NOMO-1 treated with dmso at 0.1 percent for 144 hours (cell line): ENCODE data around the gene CPA2.
"Not testable (repeated sequence)": the region's sequence is repeated elsewhere in the genome, so short reads cannot be mapped to it uniquely, and the experiment has no call there.

Experiments used
- DNase-seq: peaks from one replicate; lab custom pipeline; 2025; ENCODE audit not compliant: unreplicated experiment; lab: John Stamatoyannopoulos, UW

CPA2 gene

DNA sequence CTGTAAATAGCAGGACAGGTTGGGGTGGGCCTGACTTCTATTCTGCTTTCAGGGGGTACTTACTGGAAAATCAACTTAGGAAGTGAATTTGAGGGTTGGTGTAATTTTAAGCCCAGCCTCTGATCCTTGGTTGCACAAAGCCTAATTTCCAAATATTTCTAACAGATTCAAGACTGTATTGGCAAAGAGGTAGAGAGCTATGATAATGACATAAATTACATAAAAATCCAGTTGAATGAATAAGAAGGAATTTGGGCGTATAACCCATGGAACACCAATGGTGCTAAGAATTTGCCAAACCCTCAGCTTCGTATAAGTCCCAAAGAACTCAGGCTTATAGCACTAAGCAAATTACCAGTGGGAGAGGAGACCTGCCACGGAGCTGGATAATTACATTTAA is 38.2 kb downstream of the CPA2 start:
- no peak for DNase-seq

DNA sequence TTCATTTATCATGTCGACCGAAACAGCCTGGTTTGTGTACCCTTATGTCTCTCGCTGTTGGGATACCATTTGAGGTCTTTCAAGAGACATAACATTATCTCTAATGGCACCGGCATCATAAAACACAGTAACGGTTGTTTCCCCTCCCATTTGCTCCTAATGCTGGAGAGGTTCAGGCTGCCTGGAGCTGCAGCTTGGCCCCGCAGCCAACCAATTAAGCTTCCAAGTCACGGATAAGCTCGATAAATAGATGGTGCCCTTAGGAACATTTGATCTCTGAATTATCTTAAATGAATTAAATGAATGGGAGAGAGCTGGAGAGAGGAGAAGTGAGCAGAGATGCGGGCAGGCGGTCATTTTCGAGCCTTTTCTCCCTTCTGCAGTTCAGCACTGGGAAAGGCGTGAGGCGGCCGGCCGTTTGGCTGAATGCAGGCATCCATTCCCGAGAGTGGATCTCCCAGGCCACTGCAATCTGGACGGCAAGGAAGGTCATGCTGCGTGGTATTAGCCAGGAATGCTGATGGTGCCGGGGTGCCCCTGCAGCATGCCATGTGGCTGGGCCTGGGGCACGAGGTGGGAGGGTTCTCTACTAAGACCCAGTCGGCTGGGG is 38.9 kb downstream of the CPA2 start:
- no peak for DNase-seq

DNA sequence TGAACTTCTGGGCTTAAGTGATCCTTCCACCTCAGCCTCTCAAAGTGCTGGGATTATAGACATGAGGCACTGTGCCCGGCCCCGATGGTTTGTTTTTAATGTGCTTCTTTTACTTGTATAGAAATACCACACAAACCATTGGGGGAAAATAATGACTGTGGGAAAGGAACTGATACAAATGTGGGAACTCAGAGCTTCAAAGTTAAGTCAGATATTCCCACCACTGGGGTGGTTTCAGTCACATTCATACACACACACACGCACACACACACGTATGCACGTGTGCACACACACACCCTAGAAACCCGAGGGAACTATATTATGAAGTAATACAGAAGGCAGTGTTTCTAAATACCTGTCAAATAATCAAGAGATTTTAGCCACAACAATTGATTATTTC is 43.3 kb downstream of the CPA2 start:
- no peak for DNase-seq

DNA sequence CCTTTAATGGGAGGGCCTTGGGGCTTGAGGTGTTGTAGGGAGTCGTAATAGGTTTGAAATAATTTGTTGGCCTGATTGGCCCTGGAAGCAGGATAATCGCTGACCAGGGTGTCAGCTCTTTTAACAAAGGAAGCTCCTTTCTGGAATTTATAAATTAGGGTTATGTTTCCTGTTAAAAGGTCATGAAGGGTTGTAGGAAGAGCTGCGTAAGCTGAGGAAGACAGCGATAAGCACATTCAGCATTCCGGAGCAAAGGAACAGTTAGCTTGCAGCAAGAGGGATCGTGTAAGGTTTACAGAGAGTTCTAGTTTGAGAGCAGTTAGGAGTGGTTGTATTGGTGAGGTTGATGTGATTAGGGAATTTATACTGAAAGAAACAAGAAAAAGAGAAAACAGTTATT is 47.6 kb downstream of the CPA2 start:
- no peak for DNase-seq

DNA sequence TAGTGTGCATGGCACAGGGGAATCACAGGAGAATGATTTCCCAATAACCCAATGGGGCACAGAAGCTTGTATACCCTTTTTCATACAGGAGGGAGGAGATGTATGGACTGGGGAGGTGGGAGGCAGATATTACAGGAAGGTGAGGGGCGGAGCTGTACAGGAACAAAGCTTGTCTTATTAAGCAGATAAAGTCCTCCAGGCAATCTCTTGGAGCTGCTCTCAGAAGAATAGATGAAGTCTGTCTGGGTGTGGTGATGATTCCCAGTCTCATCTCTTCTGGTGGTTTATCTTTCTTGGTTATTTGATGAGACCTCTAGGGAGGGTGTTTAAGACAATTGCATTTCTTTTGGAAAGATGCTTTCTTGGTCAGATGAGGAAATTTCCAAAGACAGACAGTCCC is 52.9 kb downstream of the CPA2 start:
- DNase-seq = no peak

DNA sequence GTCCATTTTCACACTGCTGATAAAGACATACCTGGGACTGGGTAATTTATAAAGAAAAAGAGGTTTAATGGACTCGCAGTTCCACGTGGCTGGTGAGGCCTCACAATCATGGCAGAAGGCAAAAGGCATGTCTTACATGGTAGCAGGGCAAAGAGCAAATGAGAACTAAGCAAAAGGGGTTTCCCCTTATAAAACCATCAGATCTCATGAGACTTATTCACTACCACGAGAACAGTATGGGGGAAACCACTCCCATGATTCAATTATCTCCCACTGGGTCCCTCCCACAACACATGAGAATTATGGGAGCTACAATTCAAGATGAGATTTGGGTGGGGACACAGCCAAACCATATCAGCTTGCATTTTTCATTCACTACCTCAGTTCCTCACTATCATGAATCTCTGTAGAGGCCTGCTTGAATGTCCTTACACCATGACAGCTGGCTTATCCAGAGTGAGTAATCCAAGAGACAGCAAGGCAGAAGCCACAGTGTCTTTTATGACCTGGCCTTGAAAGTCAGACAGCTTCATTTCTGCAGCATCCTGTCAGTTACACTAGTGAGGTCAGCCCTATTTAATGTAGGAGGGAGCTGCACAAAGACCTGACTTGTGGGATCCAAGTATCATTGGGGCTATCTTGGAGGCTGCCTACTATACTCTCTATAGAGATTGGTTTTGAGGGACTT is 55.0 kb downstream of the CPA2 start:
- DNase-seq = not testable (repeated sequence)

DNA sequence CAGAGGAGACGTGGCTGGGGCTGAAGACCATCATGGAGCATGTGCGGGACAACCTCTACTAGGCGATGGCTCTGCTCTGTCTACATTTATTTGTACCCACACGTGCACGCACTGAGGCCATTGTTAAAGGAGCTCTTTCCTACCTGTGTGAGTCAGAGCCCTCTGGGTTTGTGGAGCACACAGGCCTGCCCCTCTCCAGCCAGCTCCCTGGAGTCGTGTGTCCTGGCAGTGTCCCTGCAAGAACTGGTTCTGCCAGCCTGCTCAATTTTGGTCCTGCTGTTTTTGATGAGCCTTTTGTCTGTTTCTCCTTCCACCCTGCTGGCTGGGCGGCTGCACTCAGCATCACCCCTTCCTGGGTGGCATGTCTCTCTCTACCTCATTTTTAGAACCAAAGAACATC is 56.0 kb downstream of the CPA2 start:
- no peak for DNase-seq

DNA sequence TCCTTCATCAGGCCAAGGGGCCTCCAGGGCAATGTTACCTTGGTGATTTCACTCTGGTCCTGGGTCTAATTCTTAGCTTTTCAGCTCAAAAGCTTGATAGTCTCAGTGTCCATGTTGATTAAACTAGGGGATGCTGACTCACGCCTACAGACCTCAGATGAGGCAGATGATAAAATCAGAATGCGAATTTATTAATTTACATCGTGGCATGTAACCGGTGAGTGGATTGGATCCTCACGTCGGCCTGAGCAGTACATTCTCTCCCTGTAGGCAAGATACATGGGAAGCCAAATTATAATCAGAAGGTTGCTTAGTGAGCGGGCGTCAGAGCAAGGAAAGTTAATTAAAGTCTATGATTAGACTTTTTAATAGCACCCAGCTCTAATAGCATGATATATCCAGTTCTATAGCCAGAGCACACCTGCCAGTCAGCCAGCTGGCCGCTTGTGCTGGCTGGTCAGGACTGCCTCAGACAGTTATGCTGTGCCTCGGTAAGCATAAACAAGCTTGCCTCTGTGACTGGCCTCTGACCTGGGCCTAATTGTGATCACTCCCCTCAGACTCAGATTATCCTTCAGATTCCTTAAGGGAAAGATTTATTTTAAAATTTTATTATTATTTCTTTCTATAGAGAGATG is 57.8 kb downstream of the CPA2 start:
- DNase-seq = no peak

DNA sequence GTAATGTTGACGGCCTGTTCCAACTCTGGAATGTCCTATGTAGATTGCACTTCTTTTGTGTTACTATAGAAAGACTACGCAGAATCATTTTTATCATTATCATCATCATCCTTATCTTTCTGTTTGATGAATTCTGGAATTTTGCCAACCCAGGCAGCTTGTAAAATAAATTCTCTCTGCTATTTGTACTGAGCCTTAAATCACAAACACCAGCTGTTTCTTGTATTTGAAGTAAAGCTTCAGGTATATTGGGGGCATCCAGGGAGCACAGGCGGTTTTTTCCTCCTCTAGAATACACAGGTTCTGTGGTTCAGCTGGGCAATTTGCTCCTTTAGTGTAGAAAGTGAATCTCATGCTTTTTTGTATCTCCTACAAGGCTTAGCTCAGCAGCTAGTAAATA is 63.0 kb downstream of the CPA2 start:
- no peak for DNase-seq

DNA sequence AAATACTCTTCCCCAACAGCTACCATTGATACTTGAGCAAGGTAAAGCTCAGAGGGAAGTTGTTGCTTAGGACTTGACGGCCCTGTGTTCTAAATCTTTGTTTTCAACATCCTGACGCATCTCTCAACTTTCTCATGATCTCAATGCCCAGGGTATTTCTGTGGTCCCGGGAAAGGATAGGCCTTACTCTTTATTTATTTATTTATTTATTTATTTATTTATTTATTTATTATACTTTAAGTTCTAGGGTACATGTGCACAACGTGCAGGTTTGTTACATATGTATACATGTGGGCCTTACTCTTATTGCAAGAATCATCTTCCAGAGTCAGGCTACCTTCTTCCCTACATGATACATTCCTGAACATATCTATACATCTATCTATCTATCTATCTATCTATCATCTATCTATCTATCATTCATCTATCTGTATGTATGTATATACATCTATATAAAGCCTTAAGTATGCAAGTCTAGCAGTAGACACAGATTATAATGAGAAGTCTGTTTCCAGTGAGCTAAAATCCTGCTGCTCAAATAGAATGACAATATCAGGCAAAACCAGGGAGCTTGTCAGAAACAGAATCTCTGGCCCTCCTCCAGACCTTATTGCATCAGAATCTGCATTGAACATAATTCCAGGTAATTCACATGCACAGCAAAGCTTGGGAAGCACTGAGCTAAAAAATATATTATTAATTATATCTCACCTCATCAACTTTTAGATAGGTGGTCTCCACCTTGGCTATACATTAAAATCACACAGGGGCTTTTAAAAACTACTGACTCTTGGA is 65.8 kb downstream of the CPA2 start:
- no peak for DNase-seq

DNA sequence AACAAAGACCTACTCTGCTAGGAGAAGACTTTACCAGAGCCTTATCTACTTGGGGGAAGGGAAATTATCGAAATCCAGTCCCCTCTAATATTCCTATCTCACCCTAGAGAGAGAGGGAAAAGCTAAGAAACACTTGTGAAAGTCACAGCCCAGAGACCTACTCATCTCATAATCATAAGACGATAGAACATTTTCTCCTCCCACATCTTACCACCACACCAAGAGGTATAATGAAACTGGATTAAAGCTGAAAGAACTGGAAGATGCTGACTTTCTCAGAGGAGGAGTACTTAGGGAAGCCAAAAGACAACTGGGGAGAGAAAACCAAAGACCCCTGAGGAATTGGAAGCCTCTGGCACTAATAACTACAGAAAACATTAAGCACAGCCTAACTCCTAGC is 67.2 kb downstream of the CPA2 start:
- DNase-seq = no peak

DNA sequence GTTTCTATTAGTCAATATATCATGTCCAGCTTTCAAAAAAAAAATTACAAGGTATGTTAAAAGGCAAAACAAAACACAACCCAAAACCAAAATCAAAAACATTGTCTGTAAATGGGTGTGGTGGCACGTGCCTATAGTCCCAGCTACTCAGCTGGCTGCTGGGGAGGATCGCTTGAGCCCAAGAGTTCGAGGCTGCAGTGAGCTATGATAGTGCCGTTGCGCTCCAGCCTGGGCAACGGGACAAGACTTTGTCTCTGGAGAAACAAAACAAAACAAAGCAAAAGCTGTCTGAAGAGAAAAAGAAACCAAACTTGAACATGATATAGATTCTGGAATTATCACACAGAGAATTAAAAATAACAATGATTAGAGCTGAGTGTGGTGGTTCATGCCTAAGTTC is 67.6 kb downstream of the CPA2 start:
- DNase-seq = no peak

DNA sequence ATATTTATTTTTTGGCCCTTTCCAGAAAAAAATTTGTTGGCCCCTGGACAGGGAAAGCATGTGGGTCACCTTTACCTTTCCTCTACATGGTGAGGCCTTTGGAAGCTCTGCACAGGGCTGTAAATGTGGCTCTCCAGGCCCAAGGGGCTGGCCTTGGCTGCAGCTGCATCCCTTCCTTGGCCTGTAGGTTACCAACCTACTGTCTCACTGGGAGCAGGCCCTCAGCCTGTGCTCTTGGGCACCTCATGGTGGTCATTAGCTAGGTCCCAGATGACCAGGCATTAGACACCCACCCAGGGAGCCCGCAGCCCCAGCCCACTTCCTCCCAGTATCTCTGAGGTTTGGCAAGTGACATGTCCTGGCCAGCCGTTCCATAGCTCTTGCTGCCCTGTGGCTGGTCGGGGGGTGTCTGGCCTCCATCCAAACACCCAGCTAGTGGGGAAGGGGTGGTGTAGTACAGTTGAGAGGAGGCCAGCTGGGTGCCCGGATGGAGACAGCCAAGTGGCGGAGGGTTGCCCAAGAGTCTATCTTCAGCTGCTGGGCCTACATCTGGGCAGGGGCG is 70.8 kb downstream of the CPA2 start:
- DNase-seq = no peak

DNA sequence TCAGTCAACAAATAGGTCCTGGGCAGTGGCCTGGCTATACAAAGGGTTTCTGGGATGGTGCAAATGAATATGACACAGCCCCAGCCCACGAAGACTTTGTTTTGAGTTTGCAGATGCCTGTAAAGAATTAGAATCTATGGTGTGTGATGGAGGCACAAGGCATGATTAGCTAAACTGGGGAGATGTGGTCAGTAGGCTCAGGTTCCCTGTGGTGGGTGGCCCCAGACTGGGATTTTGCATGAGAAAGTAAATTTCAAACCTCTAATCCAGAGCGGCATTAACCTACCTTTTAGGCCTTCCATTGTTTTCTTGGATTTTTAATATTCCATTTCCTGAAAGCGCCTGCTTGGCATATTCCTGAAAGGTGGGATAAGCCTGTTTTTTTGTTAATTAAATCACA is 71.6 kb downstream of the CPA2 start:
- DNase-seq = no peak
